Measurements from ENCODE around the gene GPR87. TPM values are rescaled to one million over a fixed set of nuclear protein-coding genes. Genes with fewer than 3 reads are reported as not detected.

The GPR87 gene
- total RNA-seq, 1 donor from 2014 or later = 15.5 TPM

GRCh38 chr3:151267066-151267465 is 49.6 kb downstream of the GPR87 start:
- Histone ChIP-seq H3K27ac (ENCODE audit: low read depth, low read length) (no peak overlapping the region), H3K9me3 (ENCODE audit: insufficient read depth, low read depth, low read length) (no peaks in the 10 kb centered on the region), H4K20me1 (ENCODE audit: insufficient read depth, low read length) (no peaks in the 10 kb centered on the region), H3K4me3 (ENCODE audit: insufficient read depth, low read depth, low read length) (no peak overlapping the region), H3K79me2 (ENCODE audit: insufficient read depth, low read length) (no peaks in the 10 kb centered on the region), H3K36me3 (ENCODE audit: insufficient read depth, low read length) (no peaks in the 10 kb centered on the region), H3K27me3 (ENCODE audit: insufficient read depth, low read length) (no peaks in the 10 kb centered on the region), H3K4me2 (ENCODE audit: low read length) (no peak overlapping the region), H3K4me1 (ENCODE audit: insufficient read depth, low read length) (no peaks in the 10 kb centered on the region), H2AFZ (ENCODE audit: low read depth, low read length) (no peak overlapping the region), H3K9ac (ENCODE audit: low read length) (no peak overlapping the region)
- FAIRE-seq = no peak
- peaks cover 11% of the 10 kb centered on the region for H3K4me1 Mint-ChIP-seq (ENCODE audit: low read depth, unreplicated experiment)
- H3K27ac Mint-ChIP-seq (ENCODE audit: unreplicated experiment) = no peak overlapping the region
- H3K9me3 Mint-ChIP-seq (ENCODE audit: unreplicated experiment) = no peaks in the 10 kb centered on the region
- TF ChIP-seq EZH2 (IDR thresholded peaks at IDR 0.05; ENCODE audit: insufficient read depth, low read length) (no peak), CTCF (IDR thresholded peaks at IDR 0.05; ENCODE audit: insufficient read depth, low read depth, low read length) (no peak)
- no peak for DNase-seq (ENCODE audit: low read depth)
- H3K27me3 Mint-ChIP-seq (ENCODE audit: low read depth, unreplicated experiment) = no peaks in the 10 kb centered on the region
- no peak overlapping the region for H3K4me3 Mint-ChIP-seq (ENCODE audit: unreplicated experiment)
- H3K36me3 Mint-ChIP-seq (ENCODE audit: low read depth, unreplicated experiment) = no peaks in the 10 kb centered on the region

DNA sequence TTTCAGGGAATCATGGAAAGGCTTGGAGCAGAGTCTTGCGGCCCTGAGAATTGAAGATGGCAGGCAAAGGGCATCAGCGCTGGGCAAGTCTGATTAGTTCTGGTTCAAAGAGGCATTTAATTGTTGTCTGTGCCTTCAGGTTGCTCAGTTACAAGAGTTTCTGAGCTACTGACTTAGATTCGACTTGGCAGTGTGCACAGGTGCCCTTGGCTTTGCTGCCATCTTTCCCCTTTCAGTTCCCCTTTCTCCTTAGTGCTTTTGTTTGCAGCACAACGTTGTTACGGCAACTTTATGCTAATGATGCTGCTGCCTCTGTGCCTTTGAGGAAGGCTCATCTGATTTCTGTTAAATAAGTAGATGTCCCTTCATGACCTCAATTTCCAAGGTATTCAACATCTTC is 50.8 kb downstream of the GPR87 start:
- no peak overlapping the region for H3K27ac Mint-ChIP-seq (ENCODE audit: unreplicated experiment)
- no peak overlapping the region for H3K4me2 ChIP-seq (ENCODE audit: low read length)
- H2AFZ ChIP-seq (ENCODE audit: low read depth, low read length) = no peak overlapping the region
- TF ChIP-seq EZH2 (IDR thresholded peaks at IDR 0.05; ENCODE audit: insufficient read depth, low read length) (no peak), CTCF (IDR thresholded peaks at IDR 0.05; ENCODE audit: insufficient read depth, low read depth, low read length) (no peak)
- FAIRE-seq = no peak
- H3K27ac ChIP-seq (ENCODE audit: low read depth, low read length) = no peak overlapping the region
- H3K9ac ChIP-seq (ENCODE audit: low read length) = no peak overlapping the region
- no peaks in the 10 kb centered on the region for H3K9me3 ChIP-seq (ENCODE audit: insufficient read depth, low read depth, low read length)
- H3K36me3 Mint-ChIP-seq (ENCODE audit: low read depth, unreplicated experiment) = no peaks in the 10 kb centered on the region
- H3K4me1 Mint-ChIP-seq (ENCODE audit: low read depth, unreplicated experiment) = peaks cover 11% of the 10 kb centered on the region
- H3K36me3 ChIP-seq (ENCODE audit: insufficient read depth, low read length) = no peaks in the 10 kb centered on the region
- H3K79me2 ChIP-seq (ENCODE audit: insufficient read depth, low read length) = no peaks in the 10 kb centered on the region
- H3K27me3 ChIP-seq (ENCODE audit: insufficient read depth, low read length) = no peaks in the 10 kb centered on the region
- no peaks in the 10 kb centered on the region for H3K9me3 Mint-ChIP-seq (ENCODE audit: unreplicated experiment)
- no peaks in the 10 kb centered on the region for H3K4me1 ChIP-seq (ENCODE audit: insufficient read depth, low read length)
- H3K4me3 ChIP-seq (ENCODE audit: insufficient read depth, low read depth, low read length) = no peak overlapping the region
- no peaks in the 10 kb centered on the region for H4K20me1 ChIP-seq (ENCODE audit: insufficient read depth, low read length)
- H3K4me3 Mint-ChIP-seq (ENCODE audit: unreplicated experiment) = no peak overlapping the region
- H3K27me3 Mint-ChIP-seq (ENCODE audit: low read depth, unreplicated experiment) = no peaks in the 10 kb centered on the region
- DNase-seq (ENCODE audit: low read depth) = no peak

DNA sequence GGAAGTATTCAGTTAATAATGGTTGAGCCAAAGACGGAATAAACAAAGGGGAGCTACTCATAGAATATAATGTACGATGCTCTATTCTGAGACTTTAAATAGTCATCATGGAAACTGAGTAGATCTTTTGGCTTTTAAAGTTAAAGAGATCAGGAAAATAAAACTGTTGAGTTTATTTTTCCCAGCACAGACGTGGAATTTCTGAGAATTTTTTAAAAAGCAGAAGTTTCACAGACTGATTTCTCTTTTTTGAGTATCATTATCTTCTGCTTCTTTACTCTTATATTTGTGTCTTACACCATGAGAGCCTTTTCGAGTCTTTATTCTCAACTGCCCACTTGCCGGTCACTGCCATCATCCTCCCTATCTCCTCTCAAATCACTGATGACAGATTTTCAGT is 51.5 kb downstream of the GPR87 start:
- Mint-ChIP-seq H3K36me3 (ENCODE audit: low read depth, unreplicated experiment) (no peaks in the 10 kb centered on the region), H3K27me3 (ENCODE audit: low read depth, unreplicated experiment) (no peaks in the 10 kb centered on the region), H3K4me1 (ENCODE audit: low read depth, unreplicated experiment) (peaks cover 11% of the 10 kb centered on the region), H3K9me3 (ENCODE audit: unreplicated experiment) (no peaks in the 10 kb centered on the region), H3K27ac (ENCODE audit: unreplicated experiment) (no peak overlapping the region), H3K4me3 (ENCODE audit: unreplicated experiment) (no peak overlapping the region)
- no peaks in the 10 kb centered on the region for H3K4me1 ChIP-seq (ENCODE audit: insufficient read depth, low read length)
- DNase-seq (ENCODE audit: low read depth) (no peak), FAIRE-seq (no peak)
- H3K27ac ChIP-seq (ENCODE audit: low read depth, low read length) = no peak overlapping the region
- TF ChIP-seq CTCF (IDR thresholded peaks at IDR 0.05; ENCODE audit: insufficient read depth, low read depth, low read length) (no peak), EZH2 (IDR thresholded peaks at IDR 0.05; ENCODE audit: insufficient read depth, low read length) (no peak)
- no peaks in the 10 kb centered on the region for H3K79me2 ChIP-seq (ENCODE audit: insufficient read depth, low read length)
- no peak overlapping the region for H3K9ac ChIP-seq (ENCODE audit: low read length)
- no peak overlapping the region for H2AFZ ChIP-seq (ENCODE audit: low read depth, low read length)
- no peaks in the 10 kb centered on the region for H3K36me3 ChIP-seq (ENCODE audit: insufficient read depth, low read length)
- H4K20me1 ChIP-seq (ENCODE audit: insufficient read depth, low read length) = no peaks in the 10 kb centered on the region
- no peaks in the 10 kb centered on the region for H3K9me3 ChIP-seq (ENCODE audit: insufficient read depth, low read depth, low read length)
- H3K4me2 ChIP-seq (ENCODE audit: low read length) = no peak overlapping the region
- no peaks in the 10 kb centered on the region for H3K27me3 ChIP-seq (ENCODE audit: insufficient read depth, low read length)
- no peak overlapping the region for H3K4me3 ChIP-seq (ENCODE audit: insufficient read depth, low read depth, low read length)

All from astrocyte (in vitro differentiated cells and primary cell).